Measurements from ENCODE around the gene TSPAN5.

GRCh38 chr4:98462487-98462886, 195.9 kb downstream of the TSPAN5 start:
- TF ChIP-seq CTCF (IDR thresholded peaks at IDR 0.05) (no peak), POLR2A (IDR thresholded peaks at IDR 0.05) (no peak)
